Stimulated activated effector memory CD8-positive, alpha-beta T cell treated with anti-CD3 and anti-CD28 coated beads, Interleukin-12 subunit alpha, Interleukin-12 subunit beta, amount 100 ng/mL, for 72 hours (primary cell): Measurements from ENCODE around the gene ACOX3.
A peak's percentile ranks its signal among the peaks of the same experiment; 100 is the strongest.

Experiments used
- ATAC-seq: fragments of 150-1000 bp; cut with Tn5 transposase; 2 replicates; pipeline ENCODE4 v1.10.0; 2021
- DNase-seq, 2 donors: peaks; one replicate each; pipeline ENCODE4 v3.0.0; 2021 to 2022; ENCODE audit warnings: low spot score in 2 of 2
- H3K27ac Mint-ChIP-seq: one replicate; pipeline ENCODE4 v1.8.0; 2022; ENCODE audit warnings: mild to moderate bottlenecking, mixed read lengths
- H3K36me3 Mint-ChIP-seq: one replicate; pipeline ENCODE4 v1.8.0; 2022; ENCODE audit warnings: mild to moderate bottlenecking, mixed read lengths
- H3K4me1 Mint-ChIP-seq: one replicate; pipeline ENCODE4 v1.8.0; 2022; ENCODE audit warnings: mixed read lengths
- H3K4me3 Mint-ChIP-seq: one replicate; pipeline ENCODE4 v1.8.0; 2022; ENCODE audit warnings: mild to moderate bottlenecking, mixed read lengths
- H3K9me3 Mint-ChIP-seq: one replicate; pipeline ENCODE4 v1.8.0; 2022; ENCODE audit warnings: mixed read lengths

Gene ACOX3

DNA sequence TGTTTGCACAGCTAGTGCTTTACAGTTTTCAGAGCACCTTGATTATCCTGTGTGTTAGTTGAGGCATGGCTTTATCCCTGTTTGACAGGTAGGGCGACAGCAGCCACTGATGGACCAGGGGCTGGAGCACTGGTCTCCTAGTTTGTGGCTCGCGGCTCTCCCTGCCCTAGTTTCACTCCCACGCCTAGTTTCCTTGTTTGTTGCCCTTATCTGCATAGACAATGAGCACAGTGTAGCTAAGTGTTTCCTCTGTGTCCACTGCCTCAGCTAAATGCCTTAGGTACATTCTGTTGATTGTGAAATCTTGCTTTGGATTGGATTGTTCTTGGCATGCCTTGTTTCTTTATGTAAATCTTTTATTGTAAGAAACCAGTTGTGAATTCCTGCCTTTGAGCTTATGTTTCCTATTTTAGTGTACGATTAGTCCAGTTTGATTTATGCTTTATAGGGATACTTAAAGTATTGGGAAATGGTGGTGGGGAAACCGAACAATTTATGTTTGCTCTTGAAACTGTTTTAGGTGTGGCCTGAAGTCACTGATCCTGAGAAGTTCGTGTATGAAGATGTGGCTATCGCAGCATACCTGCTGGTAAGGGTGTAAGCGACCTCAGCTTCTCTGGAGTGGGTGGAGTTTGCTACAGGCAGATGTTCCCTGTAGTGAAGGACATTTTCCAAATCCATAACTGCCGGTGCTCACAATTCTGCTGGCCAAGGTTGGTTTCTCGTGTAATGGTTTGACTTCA lies 11.1 kb upstream of the ACOX3 start:
- Mint-ChIP-seq H3K4me1 (no peaks in the 10 kb centered on the region), H3K27ac (peak overlapping the region; percentile 48), H3K4me3 (no peak overlapping the region), H3K36me3 (peaks cover 100% of the 10 kb centered on the region), H3K9me3 (no peaks in the 10 kb centered on the region)
- DNase-seq (no peak), ATAC-seq (no peak)

DNA sequence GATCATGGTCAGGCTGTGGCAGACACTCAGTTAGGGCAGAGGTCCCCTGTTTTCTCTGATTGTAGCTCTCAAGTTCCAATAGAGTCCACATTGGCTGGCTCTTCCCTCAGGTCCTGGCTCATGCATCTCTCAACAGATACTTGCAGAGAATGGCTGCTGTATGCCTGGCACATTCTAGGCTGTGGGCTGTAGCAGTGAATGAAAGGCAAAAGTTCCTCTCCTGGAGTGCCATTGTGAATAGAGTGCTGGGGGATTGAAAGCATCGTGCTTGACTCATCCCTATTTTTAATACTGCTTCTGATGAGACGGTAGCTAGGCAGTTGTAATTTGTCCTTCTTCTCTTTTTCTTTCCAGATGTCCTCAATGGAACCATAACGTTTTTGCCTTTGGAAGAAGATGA lies 5.6 kb upstream of the ACOX3 start:
- Mint-ChIP-seq H3K9me3 (no peaks in the 10 kb centered on the region), H3K27ac (no peak overlapping the region), H3K36me3 (peaks cover 72% of the 10 kb centered on the region), H3K4me3 (no peak overlapping the region), H3K4me1 (peaks cover 37% of the 10 kb centered on the region)
- no peak for DNase-seq
- no peak for ATAC-seq

DNA sequence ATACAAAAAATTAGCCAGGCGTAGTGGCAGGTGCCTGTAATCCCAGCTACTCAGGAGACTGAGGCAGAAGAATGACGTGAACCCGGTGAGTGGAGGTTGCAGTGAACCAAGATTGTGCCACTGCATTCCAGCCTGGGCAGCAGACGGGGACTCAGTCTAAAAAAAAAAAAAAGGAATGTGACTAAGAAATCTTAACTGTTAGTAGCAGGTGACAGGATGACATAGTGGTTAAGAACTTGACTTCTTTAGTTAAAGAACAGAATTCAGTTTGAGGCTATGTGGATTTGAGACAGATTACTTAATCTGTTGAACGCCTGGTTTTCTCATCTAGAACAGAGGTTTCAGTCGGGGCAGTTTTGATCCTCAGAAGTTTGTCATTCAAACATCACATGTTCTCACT lies 3.3 kb upstream of the ACOX3 start:
- H3K36me3 Mint-ChIP-seq = peaks cover 62% of the 10 kb centered on the region

DNA sequence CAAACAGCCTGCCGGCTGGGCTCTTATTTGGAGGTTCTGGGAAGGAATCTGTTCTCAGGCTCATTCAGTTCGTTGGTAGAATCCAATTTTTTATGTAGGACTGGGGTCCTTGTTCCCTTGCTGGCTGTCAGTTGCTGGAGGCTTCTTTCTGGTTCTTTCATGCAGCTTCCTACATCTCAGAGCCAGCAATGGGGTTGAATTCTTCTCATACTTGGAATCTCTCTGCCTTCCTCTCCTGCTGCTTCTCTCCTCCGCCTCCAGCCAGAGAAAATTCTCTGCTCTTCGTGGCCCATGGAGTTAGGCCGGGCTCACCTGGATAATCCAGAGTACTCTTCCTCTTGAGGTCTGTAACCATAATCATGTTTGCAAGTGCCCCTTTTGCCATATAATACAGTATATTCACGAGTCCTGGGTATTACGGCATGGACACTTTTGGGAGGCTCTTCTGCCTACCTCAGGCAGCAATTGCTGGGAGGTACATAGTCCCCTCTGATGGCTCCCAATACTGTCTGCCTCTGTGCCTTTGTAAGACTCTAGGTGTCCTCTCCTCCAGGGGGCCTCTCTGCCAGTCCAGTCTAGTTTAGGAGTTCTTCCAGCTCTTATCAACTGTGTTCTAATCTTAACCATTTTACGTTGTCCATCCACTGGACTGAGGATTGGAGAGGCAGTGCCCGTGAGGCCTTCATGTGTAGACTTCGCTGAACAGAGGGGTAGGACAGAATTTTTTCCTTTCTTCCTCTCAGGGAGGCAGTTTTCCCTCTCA lies 2.3 kb upstream of the ACOX3 start:
- peaks cover 62% of the 10 kb centered on the region for H3K4me1 Mint-ChIP-seq
- H3K9me3 Mint-ChIP-seq = no peaks in the 10 kb centered on the region
- H3K27ac Mint-ChIP-seq = no peak overlapping the region
- DNase-seq (no peak), ATAC-seq (no peak)
- H3K4me3 Mint-ChIP-seq = peak overlapping the region; percentile 91
- H3K36me3 Mint-ChIP-seq = peaks cover 52% of the 10 kb centered on the region

More for the DNA sequence above, 3.3 kb upstream of the ACOX3 start:
- no peak overlapping the region for H3K4me3 Mint-ChIP-seq
- ATAC-seq (no peak), DNase-seq (no peak)
- peaks cover 56% of the 10 kb centered on the region for H3K4me1 Mint-ChIP-seq
- no peaks in the 10 kb centered on the region for H3K9me3 Mint-ChIP-seq
- no peak overlapping the region for H3K27ac Mint-ChIP-seq

DNA sequence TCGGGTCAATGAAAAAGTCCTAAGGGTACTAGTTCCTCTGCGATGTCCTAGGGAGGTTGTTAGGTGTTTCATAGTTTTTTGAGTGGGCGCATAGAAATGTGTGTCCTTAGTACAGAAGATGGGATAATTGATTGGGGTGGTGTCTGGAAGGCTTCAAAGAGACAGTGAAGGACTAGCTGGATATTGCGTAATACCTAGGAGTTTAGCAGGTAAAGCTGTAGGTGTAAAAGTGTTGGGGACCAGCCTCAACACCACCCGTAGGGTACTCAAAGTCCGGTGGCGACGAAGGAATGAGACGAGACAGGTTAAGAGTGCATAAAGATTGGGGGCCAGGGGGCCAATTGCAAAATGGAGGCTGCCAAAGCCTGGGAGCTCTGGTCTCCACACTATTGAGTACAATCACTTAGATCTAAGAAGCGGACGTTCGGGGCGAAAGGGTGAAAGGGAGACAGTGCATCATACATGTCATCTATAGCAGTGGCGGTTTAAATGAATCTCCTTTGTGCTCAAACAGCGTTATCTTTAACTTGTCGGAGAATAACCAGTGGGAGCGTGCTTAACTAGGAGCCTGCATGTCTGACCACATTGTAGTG lies 1.1 kb upstream of the ACOX3 start:
- Mint-ChIP-seq H3K4me3 (peak overlapping the region; percentile 91), H3K27ac (peak overlapping the region; percentile 99), H3K36me3 (peaks cover 43% of the 10 kb centered on the region), H3K4me1 (peaks cover 71% of the 10 kb centered on the region), H3K9me3 (no peaks in the 10 kb centered on the region)
- no peak for ATAC-seq
- DNase-seq = no peak

DNA sequence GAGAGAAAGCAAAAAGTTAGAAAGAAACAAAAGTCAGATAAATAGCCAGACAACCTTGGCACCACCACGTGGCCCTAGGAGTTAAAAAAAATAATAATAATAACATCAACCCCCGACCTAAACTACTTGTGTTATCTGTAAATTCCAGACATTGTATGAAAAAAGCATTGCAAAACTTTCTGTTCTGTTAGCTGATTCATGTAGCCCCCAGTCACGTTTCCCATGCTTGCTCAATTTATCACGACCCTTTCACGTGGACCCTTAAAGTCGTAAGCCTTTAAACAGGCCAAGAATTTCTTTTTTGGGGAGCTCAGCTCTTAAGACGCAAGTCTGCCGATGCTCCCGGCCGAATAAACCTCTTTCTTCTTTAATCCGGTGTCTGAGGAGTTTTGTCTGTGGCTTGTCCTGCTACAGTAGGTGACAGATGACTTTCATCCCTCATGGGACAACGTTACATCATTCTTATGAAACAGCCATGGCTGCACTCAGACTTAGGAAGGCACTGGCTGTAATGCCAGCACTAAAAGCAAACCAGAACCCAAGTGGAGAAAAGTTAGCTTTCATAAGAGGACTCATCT lies 520 bp downstream of the ACOX3 start:
- H3K4me3 Mint-ChIP-seq = peak overlapping the region; percentile 91
- peak; percentile 13 to 69 for DNase-seq
- H3K4me1 Mint-ChIP-seq = peaks cover 73% of the 10 kb centered on the region
- peak; percentile 72 for ATAC-seq
- H3K9me3 Mint-ChIP-seq = no peaks in the 10 kb centered on the region
- H3K27ac Mint-ChIP-seq = peak overlapping the region; percentile 99
- H3K36me3 Mint-ChIP-seq = peaks cover 39% of the 10 kb centered on the region

DNA sequence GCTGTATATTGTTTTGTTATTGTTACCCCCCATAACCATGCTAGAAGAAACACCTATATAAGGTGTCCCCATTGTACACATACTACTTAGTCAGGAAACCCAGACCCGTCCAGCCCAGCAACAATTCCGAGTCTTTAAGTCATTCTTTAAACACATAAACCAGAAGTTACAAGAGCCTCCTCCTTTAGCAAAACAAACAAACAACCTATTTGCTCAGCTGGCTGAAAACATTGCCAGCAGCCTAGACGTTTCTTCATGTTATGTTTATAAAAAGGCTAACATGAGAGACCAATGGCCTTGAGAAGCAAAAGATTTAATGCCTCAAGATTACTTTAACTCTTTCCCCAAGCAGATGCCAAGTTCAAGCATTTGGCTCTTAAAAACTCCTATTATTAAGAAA lies 1.4 kb downstream of the ACOX3 start:
- H3K27ac Mint-ChIP-seq = peak overlapping the region; percentile 99

GRCh38 chr4:8438743-8439142 lies 1.8 kb downstream of the ACOX3 start:
- peaks cover 35% of the 10 kb centered on the region for H3K36me3 Mint-ChIP-seq
- H3K4me3 Mint-ChIP-seq = peak overlapping the region; percentile 91
- ATAC-seq (no peak), DNase-seq (no peak)
- peaks cover 80% of the 10 kb centered on the region for H3K4me1 Mint-ChIP-seq
- H3K9me3 Mint-ChIP-seq = no peaks in the 10 kb centered on the region
- peak overlapping the region; percentile 99 for H3K27ac Mint-ChIP-seq

More for the DNA sequence above, 1.4 kb downstream of the ACOX3 start:
- H3K9me3 Mint-ChIP-seq = no peaks in the 10 kb centered on the region
- H3K4me3 Mint-ChIP-seq = peak overlapping the region; percentile 91
- peaks cover 35% of the 10 kb centered on the region for H3K36me3 Mint-ChIP-seq
- ATAC-seq = no peak
- H3K4me1 Mint-ChIP-seq = peaks cover 81% of the 10 kb centered on the region
- no peak for DNase-seq

- no peak overlapping the region for H3K4me3 Mint-ChIP-seq
- H3K4me1 Mint-ChIP-seq = peaks cover 71% of the 10 kb centered on the region
- H3K27ac Mint-ChIP-seq = peak overlapping the region; percentile 99
- H3K9me3 Mint-ChIP-seq = no peaks in the 10 kb centered on the region
- H3K36me3 Mint-ChIP-seq = peaks cover 32% of the 10 kb centered on the region
- ATAC-seq (no peak), DNase-seq (no peak)
Measured at GRCh38 chr4:8437281-8437680, 3.2 kb downstream of the ACOX3 start.

GRCh38 chr4:8435656-8436121 lies 4.8 kb downstream of the ACOX3 start:
- DNase-seq (peak in 1 of 2 donors; percentile 65), ATAC-seq (peak; percentile 40)
- H3K27ac Mint-ChIP-seq = peak overlapping the region; percentile 84
- peaks cover 21% of the 10 kb centered on the region for H3K36me3 Mint-ChIP-seq
- H3K4me3 Mint-ChIP-seq = peak overlapping the region; percentile 64
- H3K9me3 Mint-ChIP-seq = no peaks in the 10 kb centered on the region
- H3K4me1 Mint-ChIP-seq = peaks cover 63% of the 10 kb centered on the region

DNA sequence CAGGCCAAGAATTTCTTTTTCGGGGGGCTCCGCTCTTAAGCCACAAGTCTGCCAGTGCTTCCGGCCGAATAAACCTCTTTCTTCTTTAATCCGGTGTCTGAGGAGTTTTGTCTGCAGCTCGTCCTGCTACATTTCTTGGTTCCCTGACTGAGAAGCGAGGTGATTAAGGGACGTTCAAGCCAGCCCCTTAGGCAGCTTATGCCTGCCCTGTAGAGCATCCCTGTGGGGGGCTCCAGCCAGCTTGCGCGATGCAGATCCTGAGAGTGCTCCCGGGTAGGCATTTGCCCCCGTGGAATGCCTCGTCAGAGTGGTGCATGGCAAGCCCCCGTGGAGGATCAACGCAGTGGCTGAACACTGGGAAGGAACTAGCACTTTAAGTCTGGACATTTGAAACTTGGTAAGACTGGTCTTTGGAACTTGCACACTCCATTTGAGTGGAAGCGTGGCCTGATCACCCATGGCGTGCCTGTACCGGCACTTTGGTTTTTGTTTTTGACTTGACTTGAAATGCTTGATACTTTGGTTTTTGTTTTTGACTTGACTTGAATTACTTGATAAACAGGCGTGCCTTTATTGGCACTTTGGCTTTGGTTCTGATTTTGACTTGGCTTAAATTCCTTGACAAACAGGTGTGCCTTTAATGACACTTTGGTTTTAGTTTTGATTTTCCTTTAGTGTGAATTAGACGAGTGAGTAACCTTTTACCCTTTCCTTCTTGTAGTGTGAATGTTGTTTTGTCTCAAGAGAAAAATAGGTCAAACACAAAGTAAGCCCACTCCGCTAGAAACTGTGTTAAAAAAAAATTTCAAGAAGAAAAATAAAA lies 6.1 kb downstream of the ACOX3 start:
- no peak for ATAC-seq
- Mint-ChIP-seq H3K4me3 (peak overlapping the region; percentile 64), H3K9me3 (no peaks in the 10 kb centered on the region), H3K36me3 (peaks cover 10% of the 10 kb centered on the region), H3K4me1 (peaks cover 53% of the 10 kb centered on the region), H3K27ac (peak overlapping the region; percentile 84)
- DNase-seq = no peak

GRCh38 chr4:8433136-8433535 lies 7.4 kb downstream of the ACOX3 start:
- DNase-seq = no peak
- H3K36me3 Mint-ChIP-seq = peaks cover 21% of the 10 kb centered on the region
- peaks cover 56% of the 10 kb centered on the region for H3K4me1 Mint-ChIP-seq
- no peak for ATAC-seq
- H3K4me3 Mint-ChIP-seq = no peak overlapping the region
- H3K9me3 Mint-ChIP-seq = no peaks in the 10 kb centered on the region
- no peak overlapping the region for H3K27ac Mint-ChIP-seq

DNA sequence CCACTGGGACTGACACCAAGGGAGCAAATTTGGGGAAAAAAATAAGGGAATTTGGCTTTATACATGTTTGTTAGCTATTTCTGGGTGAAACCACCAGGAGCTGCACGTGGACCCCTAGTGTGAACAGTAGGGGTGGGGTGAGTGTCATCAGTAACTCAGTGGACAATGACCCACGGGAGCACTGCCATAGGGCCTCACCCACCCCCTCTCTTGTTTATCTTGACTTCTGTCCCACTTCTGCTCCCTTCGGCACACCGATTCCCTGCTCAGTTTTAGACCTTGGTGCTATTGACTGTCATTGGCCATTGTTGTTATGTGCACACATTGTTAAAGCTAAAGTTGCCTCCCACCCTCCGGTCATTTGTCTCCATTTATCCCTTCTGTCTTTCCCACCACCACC lies 9.0 kb downstream of the ACOX3 start:
- no peak for DNase-seq
- no peak for ATAC-seq
- H3K4me1 Mint-ChIP-seq = peaks cover 54% of the 10 kb centered on the region
- H3K4me3 Mint-ChIP-seq = no peak overlapping the region
- H3K27ac Mint-ChIP-seq = peak overlapping the region; percentile 65
- H3K9me3 Mint-ChIP-seq = no peaks in the 10 kb centered on the region
- H3K36me3 Mint-ChIP-seq = peaks cover 21% of the 10 kb centered on the region

GRCh38 chr4:8428288-8429097 lies 12.0 kb downstream of the ACOX3 start:
- H3K27ac Mint-ChIP-seq = peak overlapping the region; percentile 97
- ATAC-seq (peak; percentile 96), DNase-seq (peak; percentile 99)
- H3K4me3 Mint-ChIP-seq = peak overlapping the region; percentile 87
- H3K9me3 Mint-ChIP-seq = no peaks in the 10 kb centered on the region
- peaks cover 18% of the 10 kb centered on the region for H3K36me3 Mint-ChIP-seq
- H3K4me1 Mint-ChIP-seq = peaks cover 42% of the 10 kb centered on the region
